Right lobe of liver (tissue), 6 donors: ENCODE measurements around the gene WDFY3. TPM values are rescaled to one million over a fixed set of nuclear protein-coding genes. Genes with fewer than 3 reads are reported as not detected.

ENCODE experiments used
- ATAC-seq, 4 donors: fragments of 200-7000 bp; cut with Tn5 transposase; one replicate each; pipeline ENCODE4 v1.9.1; 2020; ENCODE audit warnings: mild to moderate bottlenecking in 4 of 4, moderate library complexity in 4 of 4
- DNase-seq, 3 donors: peaks; one replicate each; pipeline ENCODE4 v3.0.0-alpha.2; 2020
- H3K27ac ChIP-seq, 3 donors: fragments of 200-600 bp; one replicate each; pipeline ENCODE4 v1.8.0; 2022
- H3K27me3 ChIP-seq, 2 donors: fragments of 200-600 bp; one replicate each; pipeline ENCODE4 v1.8.0; 2022
- H3K36me3 ChIP-seq, 4 donors: fragments of 200-600 bp; sonication (generic) in 1 of 4; one replicate each; pipeline versions ENCODE4 v1.5.1 to v1.8.0; 2017 to 2022; ENCODE audit warnings: control low read depth in 1 of 4
- H3K4me1 ChIP-seq, 4 donors: fragments of 200-600 bp; sonication (generic) in 1 of 4; one replicate each; pipeline versions ENCODE4 v1.5.1 to v1.8.0; 2017 to 2022; ENCODE audit warnings: control low read depth in 1 of 4
- H3K4me3 ChIP-seq, 3 donors: fragments of 200-600 bp; one replicate each; pipeline ENCODE4 v1.8.0; 2022
- H3K9me3 ChIP-seq, 4 donors: fragments of 200-600 bp; sonication (generic) in 1 of 4; one replicate each; pipeline versions ENCODE4 v1.5.1 to v1.8.0; 2017 to 2022; ENCODE audit warnings: control low read depth in 1 of 4
- POLR2A ChIP-seq: fragments of 450-650 bp; IDR thresholded peaks from one replicate; pipeline ENCODE4 v1.6.1; 2017; ENCODE audit warnings: antibody characterized with exemption, mild to moderate bottlenecking
- WGBS: methylation state at CpG from one replicate; pipeline ENCODE4 v1.1.6; 2018; ENCODE audit warnings: low coverage, low lambda C conversion rate; ENCODE audit not compliant: insufficient coverage; ENCODE audit errors: missing lambda C conversion rate; 5-methylcytosine and 5-hydroxymethylcytosine counted together
- intact Hi-C, 2 donors: fragments of 100-400 bp; cut with DNase I; formaldehyde crosslinking; loops; one replicate each; pipeline versions ENCODE4 v1.11.2 to v1.14.1; 2022
- total RNA-seq, 6 experiments: library from RNA; depleted of rRNA in 2 of 6; stranded (reverse); fragments of >200 nt in 2 of 6; fragmentation: NEBNext Ultra II Directional in 3 of 6; extraction: Animal tissue kit (Norgen Biotek cat#: 25700) in 3 of 6; gene quantifications; one replicate each; pipeline versions ENCODE4 v1.1.0 to v1.2.4, GENCODE V29; 2016 to 2023
- TF ChIP-seq, protein P1 (sequence below), 4 donors: fragments of 200-600 bp in 3 of 4; fragments of 450-650 bp in 1 of 4; IDR thresholded peaks; one replicate each; pipeline versions ENCODE4 v1.5.1 to v1.8.0; 2016 to 2022; ENCODE audit warnings: antibody characterized with exemption in 4 of 4, mild to moderate bottlenecking in 2 of 4
- donor health status: DM: no; HTN: yes; CAD: no.
- donor health status: DM: no; HTN: no; CAD: no.
- donor health status: DM: no; HTN: no; CAD: no.
- donor health status: DM: no; HTN: yes; CAD: no.
- donor health status: DM: no; HTN: yes; CAD: no.

WDFY3 gene
- total RNA-seq, 6 experiments from 2014 or later = 18.8 to 36.5 (median 25.9) TPM

DNA sequence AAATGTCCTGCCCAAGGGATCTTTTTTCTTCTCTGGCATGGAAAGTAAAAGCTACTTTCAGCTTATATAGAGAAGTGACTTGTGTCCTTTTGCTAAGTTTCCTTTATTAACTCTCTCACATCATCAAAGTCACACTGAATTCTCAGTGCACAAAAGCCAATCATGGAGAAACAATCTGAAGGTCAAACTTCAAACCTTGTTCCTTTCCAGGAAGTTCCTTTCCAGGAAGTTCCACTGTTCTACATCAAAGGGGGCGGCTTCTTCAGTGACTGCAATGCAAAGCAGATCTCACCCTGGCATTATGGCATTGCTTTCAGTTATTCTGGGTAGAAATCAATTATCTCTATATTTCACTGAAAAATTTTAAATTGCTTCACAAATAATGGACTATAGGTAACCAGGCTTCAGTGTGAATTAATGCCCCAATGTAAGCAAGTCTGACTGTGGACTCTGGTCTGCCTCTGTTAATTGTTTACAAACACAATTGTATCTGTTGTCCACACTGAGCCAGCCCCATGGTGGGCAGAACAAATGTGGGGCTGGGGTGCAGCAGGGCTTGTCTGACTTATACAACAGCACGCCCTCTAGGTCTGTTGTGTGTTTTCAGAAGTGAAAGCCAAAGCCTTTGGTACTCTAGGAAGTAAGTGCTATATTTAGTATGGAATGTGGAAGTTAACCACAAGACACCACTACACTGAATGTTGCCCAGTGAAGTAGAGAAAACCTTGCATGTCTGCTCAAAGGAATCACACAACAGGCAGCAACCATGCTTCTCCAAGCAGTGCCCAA, 284.8 kb downstream of the WDFY3 start:
- Histone ChIP-seq H3K36me3 (peaks cover 0 to 46% (median 21%) of the 10 kb centered on the region in 4 donors), H3K27ac (no peak overlapping the region), H3K4me1 (peaks cover 0 to 27% (median 0%) of the 10 kb centered on the region in 4 donors), H3K4me3 (no peak overlapping the region), H3K27me3 (no peaks in the 10 kb centered on the region), H3K9me3 (no peaks in the 10 kb centered on the region)
- intact Hi-C loops = no loop called here
- no peak for DNase-seq
- WGBS = 51% methylated on average over 2 of the region's 2 CpGs
- peak; percentile 52 to 72 (median 68) for ATAC-seq
- TF ChIP-seq POLR2A = no peak
- TF ChIP-seq, protein P1, sequence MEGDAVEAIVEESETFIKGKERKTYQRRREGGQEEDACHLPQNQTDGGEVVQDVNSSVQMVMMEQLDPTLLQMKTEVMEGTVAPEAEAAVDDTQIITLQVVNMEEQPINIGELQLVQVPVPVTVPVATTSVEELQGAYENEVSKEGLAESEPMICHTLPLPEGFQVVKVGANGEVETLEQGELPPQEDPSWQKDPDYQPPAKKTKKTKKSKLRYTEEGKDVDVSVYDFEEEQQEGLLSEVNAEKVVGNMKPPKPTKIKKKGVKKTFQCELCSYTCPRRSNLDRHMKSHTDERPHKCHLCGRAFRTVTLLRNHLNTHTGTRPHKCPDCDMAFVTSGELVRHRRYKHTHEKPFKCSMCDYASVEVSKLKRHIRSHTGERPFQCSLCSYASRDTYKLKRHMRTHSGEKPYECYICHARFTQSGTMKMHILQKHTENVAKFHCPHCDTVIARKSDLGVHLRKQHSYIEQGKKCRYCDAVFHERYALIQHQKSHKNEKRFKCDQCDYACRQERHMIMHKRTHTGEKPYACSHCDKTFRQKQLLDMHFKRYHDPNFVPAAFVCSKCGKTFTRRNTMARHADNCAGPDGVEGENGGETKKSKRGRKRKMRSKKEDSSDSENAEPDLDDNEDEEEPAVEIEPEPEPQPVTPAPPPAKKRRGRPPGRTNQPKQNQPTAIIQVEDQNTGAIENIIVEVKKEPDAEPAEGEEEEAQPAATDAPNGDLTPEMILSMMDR (IDR thresholded peaks at IDR 0.05) = no peak

DNA sequence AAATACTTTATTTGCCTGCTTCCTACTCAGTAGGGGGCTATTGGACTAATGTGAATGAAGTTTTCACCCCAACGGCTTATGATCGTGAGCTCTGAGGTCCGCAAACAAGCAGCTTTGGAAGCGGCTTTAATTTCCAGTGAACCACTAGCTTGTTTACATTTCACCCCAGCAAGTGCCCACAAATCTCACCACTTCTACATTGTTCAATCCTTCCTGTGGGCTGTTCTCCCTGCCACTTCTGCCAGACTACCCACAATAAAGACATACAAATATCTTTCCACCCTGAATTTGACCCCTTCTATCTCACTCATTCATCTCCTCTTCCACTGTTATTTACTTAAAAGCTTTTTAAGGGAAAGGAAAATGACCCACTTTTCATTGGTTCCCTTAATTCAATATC, 285.5 kb downstream of the WDFY3 start:
- Histone ChIP-seq H3K27ac (no peak overlapping the region), H3K9me3 (no peaks in the 10 kb centered on the region), H3K4me3 (no peak overlapping the region), H3K27me3 (no peaks in the 10 kb centered on the region), H3K36me3 (peaks cover 0 to 52% (median 21%) of the 10 kb centered on the region in 4 donors), H3K4me1 (peaks cover 0 to 27% (median 0%) of the 10 kb centered on the region in 4 donors)
- intact Hi-C loops = no loop called here
- WGBS = 92% methylated on average over 2 of the region's 4 CpGs
- no peak for ATAC-seq
- TF ChIP-seq, protein P1 (IDR thresholded peaks at IDR 0.05) = no peak
- TF ChIP-seq POLR2A = no peak
- no peak for DNase-seq

DNA sequence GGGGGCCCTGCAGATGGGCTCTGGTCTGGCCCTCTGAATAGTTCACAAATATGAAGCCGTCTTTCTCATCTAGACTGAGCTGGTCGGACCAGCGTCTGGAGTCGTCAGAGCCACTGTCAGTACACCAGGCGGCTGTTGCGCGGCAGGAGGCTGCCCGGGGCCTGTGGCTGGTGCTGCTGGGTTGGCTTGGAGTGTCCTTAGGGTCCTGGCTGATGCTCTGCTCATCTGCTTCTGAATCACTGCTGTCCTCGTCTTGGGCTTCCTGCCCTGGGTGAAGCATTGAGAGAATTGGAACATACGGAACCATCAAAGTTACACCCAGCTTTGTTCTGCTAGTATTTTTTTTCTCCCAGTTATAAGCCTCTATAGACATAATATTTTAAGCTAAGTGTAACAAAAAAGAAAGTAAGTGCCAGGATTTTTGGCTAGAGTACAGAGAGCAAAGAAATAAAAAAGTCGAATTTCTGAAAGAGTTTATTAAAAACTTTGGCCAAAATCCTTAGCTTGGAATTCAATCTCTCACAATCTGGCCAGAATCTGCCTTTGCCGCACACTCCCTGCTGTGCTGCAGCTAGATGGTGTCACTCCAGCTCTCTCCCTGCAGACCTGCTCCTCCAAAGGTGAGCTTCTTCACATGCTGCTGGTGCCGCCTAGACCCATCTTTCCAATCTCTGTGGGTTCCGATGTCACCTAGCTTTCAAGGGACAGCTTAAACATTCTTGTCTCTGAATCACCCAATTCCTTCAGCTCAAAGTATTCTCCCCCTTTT, 287.3 kb downstream of the WDFY3 start:
- Histone ChIP-seq H3K27ac (no peak overlapping the region), H3K4me3 (no peak overlapping the region), H3K36me3 (peaks cover 0 to 55% (median 21%) of the 10 kb centered on the region in 4 donors), H3K4me1 (peaks cover 0 to 27% (median 0%) of the 10 kb centered on the region in 4 donors), H3K9me3 (no peaks in the 10 kb centered on the region), H3K27me3 (no peaks in the 10 kb centered on the region)
- ATAC-seq (peak in 1 of 4 donors; percentile 41), DNase-seq (no peak)
- 94% methylated on average over 6 of the region's 14 CpGs for WGBS
- intact Hi-C loops = no loop called here
- TF ChIP-seq, protein P1 (IDR thresholded peaks at IDR 0.05) = no peak
- TF ChIP-seq POLR2A = no peak

DNA sequence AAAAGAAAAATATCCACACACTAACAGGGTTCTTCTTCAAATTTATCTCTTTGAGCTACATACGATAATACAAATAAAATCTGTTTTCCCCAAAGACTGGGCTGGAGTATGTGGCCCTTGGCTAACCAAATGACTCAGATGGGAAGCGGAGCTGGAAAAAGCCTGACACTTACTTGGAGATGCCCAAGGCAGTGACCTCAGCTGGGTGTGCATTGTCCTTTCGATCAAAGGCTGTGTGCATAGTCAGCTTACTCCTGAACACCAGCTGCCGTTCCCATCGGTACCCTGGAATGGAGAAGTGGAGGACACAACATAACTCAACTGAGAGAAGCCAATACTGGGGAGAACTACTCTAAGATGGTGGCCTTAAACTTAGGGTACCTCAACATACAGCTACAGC, 288.5 kb downstream of the WDFY3 start:
- no peaks in the 10 kb centered on the region for H3K27me3 ChIP-seq
- peaks cover 0 to 18% (median 0%) of the 10 kb centered on the region in 4 donors for H3K4me1 ChIP-seq
- no peak overlapping the region for H3K27ac ChIP-seq
- WGBS = 100% methylated on average over 3 of the region's 5 CpGs
- peaks cover 0 to 46% (median 16%) of the 10 kb centered on the region in 4 donors for H3K36me3 ChIP-seq
- no peak for DNase-seq
- no peak overlapping the region for H3K4me3 ChIP-seq
- TF ChIP-seq POLR2A = no peak
- TF ChIP-seq, protein P1 (IDR thresholded peaks at IDR 0.05) = no peak
- intact Hi-C loops = no loop called here
- no peaks in the 10 kb centered on the region for H3K9me3 ChIP-seq
- no peak for ATAC-seq
